Activated T-helper 2 cell treated with anti-CD3 and anti-CD28 coated beads, Interferon-gamma antibody, Interleukin-2, Interleukin-4, amounts not matched to agents 10 μg/mL and 5 μg/mL and 100 μg/mL, durations not matched to agents 14 hours and 24 hours and 36 hours (primary cell): ENCODE results near the gene ST3GAL2. TPM values are rescaled to one million over a fixed set of nuclear protein-coding genes. Genes with fewer than 3 reads are reported as not detected.
A peak's percentile ranks its signal among the peaks of the same experiment; 100 is the strongest.

ENCODE experiments used
- DNase-seq: peaks from one replicate; pipeline ENCODE4 v3.0.0; 2021; ENCODE audit warnings: low spot score
- H3K27ac Mint-ChIP-seq: one replicate; pipeline ENCODE4 v1.8.0; 2021; ENCODE audit warnings: mixed read lengths
- H3K27me3 Mint-ChIP-seq: one replicate; pipeline ENCODE4 v1.8.0; 2021; ENCODE audit warnings: low read depth, mixed read lengths
- H3K36me3 Mint-ChIP-seq: one replicate; pipeline ENCODE4 v1.8.0; 2021; ENCODE audit warnings: low read depth, mixed read lengths
- H3K4me1 Mint-ChIP-seq: one replicate; pipeline ENCODE4 v1.8.0; 2021; ENCODE audit warnings: low read depth, mixed read lengths
- H3K4me3 Mint-ChIP-seq: one replicate; pipeline ENCODE4 v1.8.0; 2021; ENCODE audit warnings: low read depth, mild to moderate bottlenecking, moderate library complexity, mixed read lengths
- H3K9me3 Mint-ChIP-seq: one replicate; pipeline ENCODE4 v1.8.0; 2021; ENCODE audit warnings: mixed read lengths
- intact Hi-C: fragments of 100-400 bp; cut with micrococcal nuclease; formaldehyde crosslinking; loops from one replicate; pipeline ENCODE4 v1.15.1; 2023
- total RNA-seq: library from RNA; stranded (reverse); gene quantifications from 2 replicates; pipeline ENCODE4 v1.2.3, GENCODE V29; 2022

The ST3GAL2 gene
- total RNA-seq, 1 donor from 2014 or later = 35.1 TPM

DNA sequence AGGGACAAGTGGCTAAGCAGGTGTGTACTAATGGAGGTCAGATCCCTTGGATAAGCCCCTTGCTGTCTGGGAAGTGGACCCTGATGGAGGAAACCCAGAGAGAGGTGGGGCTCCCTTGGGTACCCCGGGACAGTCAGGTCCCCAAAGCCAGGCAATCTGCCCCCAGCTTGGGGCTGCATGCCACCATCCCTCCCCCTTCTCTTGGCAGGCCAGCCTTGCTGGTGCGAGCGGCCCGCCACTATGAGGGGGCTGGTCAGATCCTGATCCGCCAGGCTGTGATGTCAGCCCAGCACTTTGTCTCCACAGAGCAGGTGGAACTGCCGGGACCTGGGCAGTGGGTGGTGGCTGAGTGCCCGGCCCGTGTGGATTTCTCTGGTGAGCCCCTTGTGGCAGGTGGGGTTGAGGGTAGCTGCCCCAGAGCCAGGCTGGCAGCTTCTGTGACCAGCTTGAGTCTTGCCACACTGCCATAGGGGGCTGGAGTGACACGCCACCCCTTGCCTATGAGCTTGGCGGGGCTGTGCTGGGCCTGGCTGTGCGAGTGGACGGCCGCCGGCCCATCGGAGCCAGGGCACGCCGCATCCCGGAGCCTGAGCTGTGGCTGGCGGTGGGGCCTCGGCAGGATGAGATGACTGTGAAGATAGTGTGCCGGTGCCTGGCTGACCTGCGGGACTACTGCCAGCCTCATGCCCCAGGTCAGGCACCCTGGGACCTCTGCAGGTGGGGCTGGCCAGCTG, 35.6 kb upstream of the ST3GAL2 start:
- Mint-ChIP-seq H3K36me3 (peaks cover 20% of the 10 kb centered on the region), H3K4me1 (peaks cover 18% of the 10 kb centered on the region), H3K9me3 (no peaks in the 10 kb centered on the region), H3K27me3 (no peaks in the 10 kb centered on the region), H3K4me3 (no peak overlapping the region), H3K27ac (no peak overlapping the region)
- no peak for DNase-seq
- intact Hi-C loops = loop anchor here (5.0 kb wide), 1 partner anchor 72 kb away; no protein-coding TSS in a partner anchor

- Mint-ChIP-seq H3K9me3 (no peaks in the 10 kb centered on the region), H3K27ac (peak overlapping the region; percentile 60), H3K36me3 (peaks cover 20% of the 10 kb centered on the region), H3K4me3 (no peak overlapping the region), H3K4me1 (peaks cover 18% of the 10 kb centered on the region), H3K27me3 (no peaks in the 10 kb centered on the region)
- DNase-seq = no peak
- intact Hi-C loops = no loop called here
Measured at GRCh38 chr16:70473446-70474319, 34.8 kb upstream of the ST3GAL2 start.

DNA sequence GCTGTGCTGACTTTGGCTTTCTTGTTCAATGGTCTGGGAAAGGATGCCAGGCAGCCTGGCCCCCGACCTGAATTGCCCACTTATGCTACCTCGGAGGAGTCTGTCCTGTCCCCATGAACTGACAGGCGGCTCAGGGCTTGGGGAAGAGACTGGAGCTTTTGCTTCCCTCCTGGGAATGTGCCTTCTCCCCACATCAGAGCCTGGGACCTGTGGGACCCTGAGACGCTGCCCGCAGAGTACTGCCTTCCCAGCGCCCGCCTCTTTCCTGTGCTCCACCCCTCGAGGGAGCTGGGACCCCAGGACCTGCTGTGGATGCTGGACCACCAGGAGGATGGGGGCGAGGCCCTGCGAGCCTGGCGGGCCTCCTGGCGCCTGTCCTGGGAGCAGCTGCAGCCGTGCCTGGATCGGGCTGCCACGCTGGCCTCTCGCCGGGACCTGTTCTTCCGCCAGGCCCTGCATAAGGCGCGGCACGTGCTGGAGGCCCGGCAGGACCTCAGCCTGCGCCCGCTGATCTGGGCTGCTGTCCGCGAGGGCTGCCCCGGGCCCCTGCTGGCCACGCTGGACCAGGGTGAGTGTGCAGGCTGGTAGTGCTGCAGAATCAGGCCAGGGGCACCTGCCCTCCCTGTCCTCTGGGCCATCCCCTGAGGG, 34.0 kb upstream of the ST3GAL2 start:
- no peak for DNase-seq
- peaks cover 17% of the 10 kb centered on the region for H3K36me3 Mint-ChIP-seq
- no peaks in the 10 kb centered on the region for H3K27me3 Mint-ChIP-seq
- H3K27ac Mint-ChIP-seq = no peak overlapping the region
- no peaks in the 10 kb centered on the region for H3K9me3 Mint-ChIP-seq
- intact Hi-C loops = no loop called here
- peaks cover 17% of the 10 kb centered on the region for H3K4me1 Mint-ChIP-seq
- no peak overlapping the region for H3K4me3 Mint-ChIP-seq

DNA sequence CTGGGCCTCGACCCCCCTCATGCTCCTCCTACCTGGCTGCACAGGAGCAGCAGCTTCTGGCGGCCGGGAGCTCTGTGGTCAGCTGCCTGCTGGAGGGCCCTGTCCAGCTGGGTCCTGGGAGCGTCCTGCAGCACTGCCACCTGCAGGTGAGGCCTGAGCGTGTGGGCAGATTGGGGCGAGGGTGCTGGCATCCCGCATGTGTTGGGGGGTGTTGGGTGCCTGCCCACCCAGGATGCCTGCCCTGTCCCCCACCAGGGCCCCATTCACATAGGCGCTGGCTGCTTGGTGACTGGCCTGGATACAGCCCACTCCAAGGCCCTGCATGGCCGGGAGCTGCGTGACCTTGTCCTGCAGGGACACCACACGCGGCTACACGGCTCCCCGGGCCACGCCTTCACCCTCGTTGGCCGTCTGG, 32.0 kb upstream of the ST3GAL2 start:
- Mint-ChIP-seq H3K4me1 (peaks cover 4% of the 10 kb centered on the region), H3K36me3 (peaks cover 5% of the 10 kb centered on the region), H3K9me3 (no peaks in the 10 kb centered on the region), H3K4me3 (no peak overlapping the region), H3K27ac (no peak overlapping the region), H3K27me3 (no peaks in the 10 kb centered on the region)
- DNase-seq = no peak
- intact Hi-C loops = no loop called here

DNA sequence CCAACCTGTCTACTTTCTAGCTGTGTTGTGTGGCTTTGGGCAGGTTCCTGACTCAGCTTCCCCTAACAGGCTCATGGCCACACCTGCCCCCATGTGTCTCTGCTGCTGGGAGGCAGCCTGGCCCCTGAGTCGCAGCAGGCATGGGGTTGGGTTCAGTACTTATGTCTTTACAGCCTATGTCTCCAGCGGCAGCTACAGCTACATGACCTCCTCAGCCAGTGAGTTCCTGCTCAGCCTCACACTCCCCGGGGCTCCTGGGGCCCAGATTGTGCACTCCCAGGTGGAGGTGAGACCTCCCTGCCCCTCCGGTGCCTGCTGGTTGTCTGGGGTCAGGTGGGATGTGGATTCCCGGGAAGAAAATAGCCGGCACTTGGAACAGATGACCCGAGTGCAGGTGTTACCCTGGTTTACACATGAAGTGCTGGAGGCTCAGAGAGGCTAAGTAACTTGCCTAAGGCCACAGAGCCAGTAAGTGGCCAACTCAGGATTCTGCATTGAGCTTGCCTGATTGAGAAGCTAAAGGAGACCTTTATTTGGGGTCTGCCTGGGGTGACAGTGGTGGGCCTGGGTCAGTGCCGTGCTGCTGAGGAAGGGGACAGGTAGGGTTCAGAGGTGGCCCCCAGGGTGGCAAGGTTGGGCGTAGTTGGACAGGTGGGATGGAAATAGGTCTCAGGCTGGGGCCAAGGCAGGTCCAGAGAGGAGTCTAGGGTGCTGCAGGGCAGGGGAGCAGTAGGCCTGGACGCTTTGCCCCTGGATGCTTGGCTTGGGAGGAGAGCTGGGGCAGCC, 31.4 kb upstream of the ST3GAL2 start:
- Mint-ChIP-seq H3K9me3 (no peaks in the 10 kb centered on the region), H3K27ac (no peak overlapping the region), H3K27me3 (no peaks in the 10 kb centered on the region), H3K4me3 (no peak overlapping the region), H3K36me3 (peaks cover 5% of the 10 kb centered on the region), H3K4me1 (no peaks in the 10 kb centered on the region)
- DNase-seq = no peak
- intact Hi-C loops = no loop called here

DNA sequence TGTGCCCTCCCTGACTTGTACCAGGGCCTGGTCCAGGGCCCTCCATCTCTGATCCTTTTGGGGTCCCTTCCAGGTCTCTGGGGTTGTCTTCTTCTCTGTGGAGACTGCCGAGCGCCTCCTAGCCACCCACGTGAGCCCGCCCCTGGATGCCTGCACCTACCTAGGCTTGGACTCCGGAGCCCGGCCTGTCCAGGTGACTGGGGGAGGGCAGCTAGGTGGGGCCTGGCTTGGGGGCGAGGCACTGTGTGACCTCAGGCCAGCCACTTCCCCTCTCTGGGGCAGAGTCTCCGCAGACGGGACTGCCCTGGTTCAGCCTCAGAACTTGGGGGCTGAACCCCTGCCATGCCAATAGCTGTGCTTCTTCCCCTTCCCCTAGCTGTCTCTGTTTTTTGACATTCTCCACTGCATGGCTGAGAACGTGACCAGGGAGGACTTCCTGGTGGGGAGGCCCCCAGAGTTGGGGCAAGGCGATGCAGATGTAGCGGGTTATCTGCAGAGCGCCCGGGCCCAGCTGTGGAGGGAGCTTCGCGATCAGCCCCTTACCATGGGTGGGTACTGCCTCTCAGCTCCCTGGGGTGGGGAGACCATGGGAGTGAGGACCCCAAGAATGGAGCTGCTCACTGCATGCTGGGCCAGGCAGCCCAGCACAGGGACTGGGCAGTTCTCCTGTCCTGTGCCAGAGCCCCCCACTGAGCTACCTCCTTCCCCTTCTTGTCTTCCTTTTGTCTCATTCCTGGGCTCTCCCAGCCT, 30.1 kb upstream of the ST3GAL2 start:
- H3K27ac Mint-ChIP-seq = no peak overlapping the region
- no peaks in the 10 kb centered on the region for H3K9me3 Mint-ChIP-seq
- peaks cover 4% of the 10 kb centered on the region for H3K36me3 Mint-ChIP-seq
- DNase-seq = no peak
- no peaks in the 10 kb centered on the region for H3K27me3 Mint-ChIP-seq
- no peaks in the 10 kb centered on the region for H3K4me1 Mint-ChIP-seq
- H3K4me3 Mint-ChIP-seq = no peak overlapping the region
- intact Hi-C loops = no loop called here

DNA sequence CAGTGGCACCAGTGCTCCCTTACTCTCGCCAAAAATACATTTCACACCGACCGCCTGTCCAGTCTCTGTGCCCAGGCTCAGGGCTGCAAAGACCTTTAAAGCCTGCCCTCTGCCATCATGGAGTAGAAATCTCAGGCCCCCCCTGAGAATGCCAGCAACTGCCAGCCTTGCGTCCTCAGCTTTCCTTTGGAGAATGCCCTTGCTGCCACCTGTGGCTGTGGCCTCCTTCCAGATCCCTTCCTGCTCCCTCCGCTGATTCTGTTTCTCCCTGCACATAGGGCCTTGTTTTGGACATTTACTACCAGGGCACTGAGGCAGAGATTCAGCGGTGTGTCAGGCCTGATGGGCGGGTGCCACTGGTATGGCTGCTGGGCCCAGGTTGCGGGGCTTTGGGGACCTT, 28.7 kb upstream of the ST3GAL2 start:
- Mint-ChIP-seq H3K36me3 (no peaks in the 10 kb centered on the region), H3K27ac (no peak overlapping the region), H3K4me3 (no peak overlapping the region), H3K27me3 (no peaks in the 10 kb centered on the region), H3K4me1 (no peaks in the 10 kb centered on the region), H3K9me3 (no peaks in the 10 kb centered on the region)
- intact Hi-C loops = no loop called here
- DNase-seq = no peak

DNA sequence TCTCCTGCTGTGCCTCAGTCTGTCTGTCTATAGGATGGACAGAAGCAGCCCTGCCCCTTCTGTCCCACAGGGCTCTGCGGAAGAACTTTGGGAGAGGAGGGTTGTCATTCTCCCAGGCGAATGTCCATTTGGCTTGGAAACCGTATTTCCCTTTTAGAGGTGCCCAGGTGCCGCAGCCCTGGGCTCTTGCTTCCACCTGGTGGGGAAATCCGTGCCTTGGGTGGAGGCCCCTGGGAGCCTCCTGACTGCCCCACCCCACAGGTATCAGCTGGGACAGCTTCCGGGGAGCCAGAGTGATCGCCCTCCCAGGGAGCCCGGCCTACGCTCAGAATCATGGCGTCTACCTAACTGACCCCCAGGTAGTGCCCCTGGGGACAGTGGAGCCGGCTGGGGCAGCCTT, 28.2 kb upstream of the ST3GAL2 start:
- Mint-ChIP-seq H3K9me3 (no peaks in the 10 kb centered on the region), H3K4me3 (no peak overlapping the region), H3K27ac (no peak overlapping the region), H3K27me3 (no peaks in the 10 kb centered on the region), H3K4me1 (no peaks in the 10 kb centered on the region), H3K36me3 (no peaks in the 10 kb centered on the region)
- intact Hi-C loops = no loop called here
- no peak for DNase-seq

- no peaks in the 10 kb centered on the region for H3K27me3 Mint-ChIP-seq
- intact Hi-C loops = no loop called here
- DNase-seq = no peak
- no peaks in the 10 kb centered on the region for H3K36me3 Mint-ChIP-seq
- H3K4me1 Mint-ChIP-seq = no peaks in the 10 kb centered on the region
- H3K27ac Mint-ChIP-seq = no peak overlapping the region
- H3K9me3 Mint-ChIP-seq = no peaks in the 10 kb centered on the region
- H3K4me3 Mint-ChIP-seq = no peak overlapping the region
Measured at GRCh38 chr16:70466805-70467076, 27.8 kb upstream of the ST3GAL2 start.

DNA sequence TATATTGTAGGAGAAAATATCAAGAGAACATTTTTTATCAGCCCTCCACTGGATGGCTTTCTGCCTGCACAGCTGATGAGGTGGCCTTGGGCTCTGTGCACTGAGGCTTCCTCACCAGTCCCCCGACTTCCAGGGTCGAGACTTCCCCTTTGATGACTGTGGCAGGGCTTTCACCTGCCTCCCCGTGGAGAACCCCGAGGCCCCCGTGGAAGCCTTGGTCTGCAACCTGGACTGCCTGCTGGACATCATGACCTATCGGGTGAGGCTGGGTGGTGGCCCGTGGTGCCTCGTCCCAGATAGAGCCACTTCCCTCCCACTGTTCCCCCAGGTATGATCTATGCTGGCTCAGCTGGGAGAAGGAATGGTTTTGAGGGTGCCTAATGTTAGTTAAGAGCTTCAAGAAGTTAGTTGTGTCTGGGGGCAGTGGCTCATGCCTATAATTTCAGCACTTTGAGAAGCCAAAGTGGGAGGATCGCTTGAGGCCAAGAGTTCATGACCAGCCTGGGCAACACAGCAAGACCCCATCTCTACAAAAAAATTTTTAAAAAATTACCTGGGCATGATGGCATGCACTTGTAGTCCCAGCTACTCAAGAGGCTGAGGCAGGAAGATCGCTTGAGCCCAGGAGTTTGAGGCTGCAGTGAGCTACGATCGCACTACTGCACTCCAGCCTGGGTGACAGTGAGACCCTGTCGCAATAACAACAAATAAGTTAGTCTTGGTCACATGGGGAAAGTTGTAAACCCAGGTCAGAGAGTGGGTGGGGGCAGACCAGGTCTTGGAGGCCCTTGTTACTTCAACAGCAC, 27.3 kb upstream of the ST3GAL2 start:
- no peaks in the 10 kb centered on the region for H3K36me3 Mint-ChIP-seq
- DNase-seq = no peak
- no peaks in the 10 kb centered on the region for H3K4me1 Mint-ChIP-seq
- H3K9me3 Mint-ChIP-seq = no peaks in the 10 kb centered on the region
- no peak overlapping the region for H3K4me3 Mint-ChIP-seq
- intact Hi-C loops = no loop called here
- no peak overlapping the region for H3K27ac Mint-ChIP-seq
- H3K27me3 Mint-ChIP-seq = no peaks in the 10 kb centered on the region

- H3K27me3 Mint-ChIP-seq = no peaks in the 10 kb centered on the region
- DNase-seq = no peak
- H3K4me1 Mint-ChIP-seq = no peaks in the 10 kb centered on the region
- H3K36me3 Mint-ChIP-seq = no peaks in the 10 kb centered on the region
- H3K9me3 Mint-ChIP-seq = no peaks in the 10 kb centered on the region
- no peak overlapping the region for H3K4me3 Mint-ChIP-seq
- intact Hi-C loops = no loop called here
- no peak overlapping the region for H3K27ac Mint-ChIP-seq
Measured at GRCh38 chr16:70463235-70463634, 24.3 kb upstream of the ST3GAL2 start.
